Measurements from ENCODE around the gene HECTD1.
"Not testable (repeated sequence)": the region's sequence is repeated elsewhere in the genome, so short reads cannot be mapped to it uniquely, and the experiment has no call there.

HECTD1 gene

GRCh38 chr14:31194095-31194494 lies 13.5 kb downstream of the HECTD1 start:
- Mint-ChIP-seq H3K27ac (no peak overlapping the region), H3K36me3 (peaks cover 38% of the 10 kb centered on the region), H3K4me3 (no peak overlapping the region), H3K9me3 (no peaks in the 10 kb centered on the region), H3K4me1 (peaks cover 36% of the 10 kb centered on the region), H3K27me3 (no peaks in the 10 kb centered on the region)
- CTCF ChIA-PET, result no interaction called here
- DNase-seq, result no peak

DNA sequence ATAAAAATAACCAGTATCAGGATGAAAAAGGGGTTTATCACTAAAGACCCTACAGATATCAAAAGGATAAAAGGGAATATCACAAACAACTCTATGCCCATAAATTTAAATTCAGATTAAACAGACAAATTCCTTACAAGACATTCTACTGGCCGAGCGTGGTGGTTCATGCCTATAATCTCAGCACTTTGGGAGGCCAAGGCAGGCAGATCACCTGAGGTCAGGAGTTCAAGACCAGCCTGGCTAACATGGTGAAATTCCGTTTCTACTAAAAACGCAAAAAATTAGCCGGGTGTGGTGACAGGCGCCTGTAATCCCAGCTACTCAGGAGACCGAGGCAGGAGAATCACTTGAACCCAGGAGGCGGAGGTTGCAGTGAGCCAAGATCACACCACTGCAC lies 15.0 kb downstream of the HECTD1 start:
- peaks cover 34% of the 10 kb centered on the region for H3K4me1 Mint-ChIP-seq
- DNase-seq, H3K9me3 Mint-ChIP-seq, H3K27ac Mint-ChIP-seq, H3K4me3 Mint-ChIP-seq, H3K27me3 Mint-ChIP-seq, CTCF ChIA-PET: not testable (repeated sequence)
- H3K36me3 Mint-ChIP-seq, result peaks cover 35% of the 10 kb centered on the region

DNA sequence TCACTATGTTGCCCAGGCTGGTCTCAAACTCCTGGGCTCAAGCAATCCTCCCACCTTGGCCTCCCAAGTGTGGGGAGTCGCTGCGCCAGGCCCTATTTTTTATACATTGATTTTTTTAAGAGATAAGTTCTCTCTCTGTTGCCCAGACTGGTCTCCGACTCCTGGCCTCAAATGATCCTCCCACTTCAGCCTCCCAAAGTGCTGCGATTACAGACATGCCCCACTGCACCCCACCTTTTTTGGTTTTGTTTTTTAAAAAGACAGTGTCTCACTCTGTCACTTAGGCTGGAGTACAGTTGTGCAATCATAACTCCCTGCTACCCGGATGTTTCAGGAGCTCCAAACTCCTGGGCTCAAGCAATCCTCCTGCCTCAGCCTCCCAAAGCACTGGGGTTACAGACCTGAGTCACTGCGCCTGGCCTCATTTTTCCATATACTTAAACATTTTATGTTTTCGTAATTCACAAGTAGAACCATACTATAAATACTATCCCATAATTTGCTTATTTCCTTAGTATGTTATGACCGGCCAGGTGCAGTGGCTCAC lies 16.8 kb downstream of the HECTD1 start:
- Mint-ChIP-seq H3K4me3 (no peak overlapping the region), H3K27me3 (no peaks in the 10 kb centered on the region), H3K4me1 (peaks cover 21% of the 10 kb centered on the region), H3K27ac (peak overlapping the region; percentile 64), H3K9me3 (no peaks in the 10 kb centered on the region), H3K36me3 (peaks cover 30% of the 10 kb centered on the region)
- DNase-seq, result no peak
- CTCF ChIA-PET, result interaction anchor here (0.6 kb wide), 1 partner anchor 467 kb away, joined by 3 read pairs; no protein-coding TSS in a partner anchor

- Mint-ChIP-seq H3K27ac (no peak overlapping the region), H3K27me3 (no peaks in the 10 kb centered on the region), H3K4me1 (peaks cover 15% of the 10 kb centered on the region), H3K36me3 (peaks cover 31% of the 10 kb centered on the region), H3K9me3 (no peaks in the 10 kb centered on the region), H3K4me3 (no peak overlapping the region)
- no peak for DNase-seq
- CTCF ChIA-PET, result no interaction called here
Measured at GRCh38 chr14:31190219-31190603, 17.4 kb downstream of the HECTD1 start.

DNA sequence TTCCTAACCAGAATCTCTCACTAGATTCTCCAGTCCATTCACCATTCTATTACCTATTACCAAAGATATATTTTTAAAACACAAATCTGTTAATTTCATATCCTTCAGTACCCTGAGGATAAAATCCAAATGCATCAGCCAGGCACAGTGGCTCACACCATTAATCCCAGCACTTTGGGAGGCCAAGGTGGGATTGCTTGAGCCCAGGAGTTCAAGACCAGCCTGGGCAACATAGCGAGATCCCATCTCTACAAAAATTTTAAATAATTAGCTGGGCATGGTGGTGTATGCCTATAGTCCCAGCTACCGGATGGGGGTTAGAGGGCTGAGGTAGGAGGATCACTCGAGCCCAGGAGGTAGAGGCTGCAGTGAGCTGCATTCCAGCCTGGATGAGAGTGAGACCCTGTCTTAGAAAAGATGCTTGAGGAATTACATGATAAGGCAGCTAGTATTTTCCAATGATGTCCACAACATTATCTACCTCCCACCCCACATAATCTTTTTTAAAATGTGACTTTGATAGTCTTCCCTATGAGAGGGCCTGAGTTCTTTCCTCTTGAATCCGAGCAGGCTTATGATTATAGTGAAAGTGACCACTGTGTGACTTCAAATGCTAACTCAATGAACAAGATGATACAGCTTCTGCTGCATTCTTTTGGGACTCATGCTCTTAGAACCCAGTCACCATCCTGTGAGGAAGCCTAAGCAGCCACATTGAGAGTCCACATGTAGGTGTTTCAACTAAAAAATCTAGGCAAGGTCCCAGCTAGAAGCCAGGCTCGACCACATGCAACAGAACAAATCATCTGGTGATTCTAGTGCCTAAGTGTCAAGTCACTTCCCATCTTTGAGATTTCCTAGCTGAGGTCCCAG lies 18.0 kb downstream of the HECTD1 start:
- peaks cover 28% of the 10 kb centered on the region for H3K36me3 Mint-ChIP-seq
- no peaks in the 10 kb centered on the region for H3K27me3 Mint-ChIP-seq
- H3K4me1 Mint-ChIP-seq, result peaks cover 10% of the 10 kb centered on the region
- no peak for DNase-seq
- CTCF ChIA-PET, result no interaction called here
- H3K9me3 Mint-ChIP-seq, result no peaks in the 10 kb centered on the region
- no peak overlapping the region for H3K27ac Mint-ChIP-seq
- H3K4me3 Mint-ChIP-seq, result no peak overlapping the region

DNA sequence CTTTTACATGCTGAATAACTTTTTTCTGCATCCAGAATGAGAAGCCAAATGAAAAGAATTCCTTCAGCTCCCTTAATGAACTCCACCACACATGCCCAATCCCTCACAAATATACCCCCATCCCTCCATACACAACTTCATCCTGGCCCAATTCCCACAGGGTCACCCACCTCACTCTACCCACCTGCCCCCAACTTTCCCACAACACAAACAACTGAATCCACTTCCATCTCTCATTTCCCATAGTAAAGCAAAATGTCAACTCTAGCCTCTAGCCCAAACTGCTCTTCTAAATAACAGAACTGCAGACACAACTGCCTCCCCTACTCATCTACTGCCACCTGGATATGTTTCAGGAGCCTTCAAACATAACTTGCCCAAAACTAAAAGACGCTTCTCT lies 18.8 kb downstream of the HECTD1 start:
- Mint-ChIP-seq H3K36me3 (peaks cover 26% of the 10 kb centered on the region), H3K27me3 (no peaks in the 10 kb centered on the region), H3K4me3 (no peak overlapping the region), H3K27ac (no peak overlapping the region), H3K9me3 (no peaks in the 10 kb centered on the region), H3K4me1 (peaks cover 6% of the 10 kb centered on the region)
- no peak for DNase-seq
- CTCF ChIA-PET, result no interaction called here

GRCh38 chr14:31182016-31182415 lies 25.6 kb downstream of the HECTD1 start:
- DNase-seq, H3K9me3 Mint-ChIP-seq, H3K4me1 Mint-ChIP-seq, H3K4me3 Mint-ChIP-seq, H3K27ac Mint-ChIP-seq, CTCF ChIA-PET, H3K27me3 Mint-ChIP-seq: not testable (repeated sequence)
- H3K36me3 Mint-ChIP-seq, result peaks cover 15% of the 10 kb centered on the region

DNA sequence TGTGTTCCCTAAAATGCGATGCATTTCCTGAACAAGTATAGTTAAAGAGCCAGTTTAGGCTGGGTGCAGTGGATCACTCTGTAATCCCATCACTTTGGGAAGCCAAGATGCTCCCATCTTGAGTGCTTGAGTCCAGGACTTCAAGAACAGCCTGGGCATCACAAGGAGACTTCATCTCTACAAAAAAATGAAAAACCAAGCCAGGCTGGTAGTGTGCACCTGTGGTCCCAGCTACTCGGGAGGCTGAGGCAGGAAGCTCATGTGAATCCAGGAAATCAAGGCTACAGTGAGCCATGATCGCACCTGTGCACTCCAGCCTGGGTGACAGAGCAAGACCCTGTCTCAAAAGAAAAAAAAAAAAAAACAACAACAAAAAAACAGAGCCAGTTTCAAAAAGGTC lies 26.3 kb downstream of the HECTD1 start:
- Mint-ChIP-seq H3K27me3 (no peaks in the 10 kb centered on the region), H3K27ac (no peak overlapping the region), H3K4me3 (no peak overlapping the region), H3K9me3 (no peaks in the 10 kb centered on the region), H3K4me1 (no peaks in the 10 kb centered on the region), H3K36me3 (peaks cover 17% of the 10 kb centered on the region)
- no peak for DNase-seq
- CTCF ChIA-PET, result no interaction called here

DNA sequence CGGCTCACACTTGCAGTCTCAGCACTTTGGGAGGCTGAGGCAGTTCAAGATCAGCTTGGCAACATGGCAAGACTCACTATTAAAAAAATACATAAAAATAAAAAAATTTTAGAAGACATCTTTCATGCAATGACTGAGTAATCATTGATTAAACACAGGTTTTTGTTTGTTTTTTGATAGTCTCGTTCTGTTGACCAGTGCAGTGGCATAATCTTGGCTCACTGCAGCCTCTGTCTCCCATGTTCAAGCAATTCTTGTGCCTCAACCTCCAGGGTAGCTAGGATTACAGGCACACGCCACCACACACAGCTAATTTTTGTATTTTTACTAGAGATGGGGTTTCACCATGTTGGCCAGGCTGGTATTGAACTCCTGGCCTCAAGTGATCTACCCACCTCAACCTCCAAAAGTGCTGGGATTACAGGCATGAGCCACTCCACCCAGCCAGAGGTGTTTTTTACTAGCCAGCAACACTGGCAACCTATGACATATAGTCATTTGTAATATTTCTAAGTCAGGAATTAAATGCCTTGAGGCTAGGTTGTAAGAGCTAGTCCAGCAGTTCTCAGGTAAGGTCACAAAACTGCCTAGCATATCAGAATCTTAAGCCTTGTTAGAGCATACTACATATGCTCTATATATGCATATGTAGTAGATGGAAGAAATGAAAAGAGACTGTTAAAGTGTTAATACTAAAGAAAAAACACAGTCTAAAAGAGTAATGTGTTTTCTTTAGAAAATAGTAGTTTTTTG lies 27.1 kb downstream of the HECTD1 start:
- no peak overlapping the region for H3K27ac Mint-ChIP-seq
- no peaks in the 10 kb centered on the region for H3K9me3 Mint-ChIP-seq
- no peaks in the 10 kb centered on the region for H3K4me1 Mint-ChIP-seq
- DNase-seq, result no peak
- peaks cover 14% of the 10 kb centered on the region for H3K36me3 Mint-ChIP-seq
- H3K4me3 Mint-ChIP-seq, result no peak overlapping the region
- H3K27me3 Mint-ChIP-seq, result no peaks in the 10 kb centered on the region
- CTCF ChIA-PET, result interaction anchor here (0.8 kb wide), 1 partner anchor 26 kb away, joined by 3 read pairs; no protein-coding TSS in a partner anchor

DNA sequence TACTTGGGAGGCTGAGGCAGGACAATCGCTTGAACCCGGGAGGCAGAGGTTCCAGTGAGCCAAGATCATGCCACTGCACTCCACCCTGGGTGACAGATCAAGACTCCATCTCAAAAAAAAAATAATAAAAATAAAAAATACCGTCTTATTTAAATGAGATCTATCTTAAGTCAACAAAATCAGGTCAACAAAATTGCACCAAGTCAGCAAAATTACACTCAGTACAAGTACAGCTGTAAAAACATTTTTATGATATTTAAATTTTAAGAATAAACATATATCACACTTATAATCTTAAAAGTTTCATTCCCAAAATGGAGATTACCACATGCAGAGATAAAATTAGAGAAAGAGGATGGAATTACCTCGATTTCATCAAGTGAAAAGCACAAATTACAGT lies 33.2 kb downstream of the HECTD1 start:
- no peaks in the 10 kb centered on the region for H3K4me1 Mint-ChIP-seq
- H3K36me3 Mint-ChIP-seq, result peaks cover 41% of the 10 kb centered on the region
- CTCF ChIA-PET, result no interaction called here
- no peak overlapping the region for H3K27ac Mint-ChIP-seq
- no peaks in the 10 kb centered on the region for H3K27me3 Mint-ChIP-seq
- no peak overlapping the region for H3K4me3 Mint-ChIP-seq
- no peak for DNase-seq
- no peaks in the 10 kb centered on the region for H3K9me3 Mint-ChIP-seq

DNA sequence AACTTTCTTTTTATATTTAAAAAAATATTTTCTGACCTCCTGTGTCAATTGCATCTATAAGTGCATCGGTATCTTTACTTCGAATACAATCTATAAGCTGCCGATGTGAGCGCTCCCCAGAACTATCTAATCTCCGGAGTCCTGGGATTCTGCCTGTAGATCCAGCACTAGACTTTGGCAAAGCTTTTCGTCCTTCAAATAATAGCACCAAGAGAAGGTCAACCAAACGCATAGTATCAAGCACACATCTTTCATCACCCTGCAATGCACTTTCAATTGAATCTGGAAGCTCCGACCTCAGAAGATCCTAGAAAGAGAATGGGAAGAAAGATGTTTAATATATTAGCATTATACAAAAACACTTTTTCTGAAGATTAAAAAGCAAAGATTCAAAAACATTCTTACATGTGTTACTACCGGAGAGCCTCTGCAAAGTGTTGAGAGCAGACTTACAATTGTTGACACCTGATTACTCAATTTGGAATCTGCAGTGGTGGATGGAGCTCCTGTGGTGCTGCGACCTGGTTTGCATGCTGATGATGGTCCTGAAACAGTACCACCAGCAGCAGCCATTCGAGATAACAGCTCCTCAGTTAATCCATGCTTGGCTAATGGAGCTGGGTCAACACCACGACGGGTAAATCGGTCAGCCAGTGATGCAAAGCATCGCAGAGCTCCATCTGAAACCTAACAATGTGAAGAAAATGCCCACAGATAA lies 34.3 kb downstream of the HECTD1 start:
- Mint-ChIP-seq H3K4me3 (no peak overlapping the region), H3K9me3 (no peaks in the 10 kb centered on the region), H3K36me3 (peaks cover 41% of the 10 kb centered on the region), H3K4me1 (no peaks in the 10 kb centered on the region), H3K27me3 (no peaks in the 10 kb centered on the region), H3K27ac (no peak overlapping the region)
- CTCF ChIA-PET, result no interaction called here
- DNase-seq, result no peak

DNA sequence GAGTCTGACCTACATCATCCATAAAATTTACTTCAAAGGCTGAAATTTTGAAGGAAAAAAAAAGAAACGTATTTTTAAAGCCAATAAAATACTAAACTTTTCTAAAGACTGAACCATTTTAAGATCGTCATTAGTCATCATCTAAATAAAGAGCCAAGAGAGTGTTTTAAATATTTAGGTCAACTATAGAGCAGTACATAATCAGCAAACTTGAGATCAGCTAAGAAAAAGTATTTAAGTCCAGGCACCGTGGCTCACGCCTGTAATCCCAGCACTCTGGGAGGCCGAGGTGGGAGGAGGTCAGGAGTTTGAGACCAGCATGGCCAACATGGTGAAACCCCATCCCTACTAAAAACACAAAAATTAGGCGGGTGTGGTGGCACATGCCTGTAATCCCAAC lies 35.5 kb downstream of the HECTD1 start:
- peaks cover 45% of the 10 kb centered on the region for H3K36me3 Mint-ChIP-seq
- no peak overlapping the region for H3K27ac Mint-ChIP-seq
- no peaks in the 10 kb centered on the region for H3K27me3 Mint-ChIP-seq
- no peak for DNase-seq
- H3K9me3 Mint-ChIP-seq, result no peaks in the 10 kb centered on the region
- H3K4me3 Mint-ChIP-seq, result no peak overlapping the region
- H3K4me1 Mint-ChIP-seq, result no peaks in the 10 kb centered on the region
- CTCF ChIA-PET, result no interaction called here

- Mint-ChIP-seq H3K4me1 (no peaks in the 10 kb centered on the region), H3K9me3 (no peaks in the 10 kb centered on the region), H3K27ac (no peak overlapping the region), H3K36me3 (peaks cover 50% of the 10 kb centered on the region), H3K27me3 (no peaks in the 10 kb centered on the region), H3K4me3 (no peak overlapping the region)
- DNase-seq, result no peak
- CTCF ChIA-PET, result no interaction called here
Measured at GRCh38 chr14:31170411-31170810, 37.2 kb downstream of the HECTD1 start.

DNA sequence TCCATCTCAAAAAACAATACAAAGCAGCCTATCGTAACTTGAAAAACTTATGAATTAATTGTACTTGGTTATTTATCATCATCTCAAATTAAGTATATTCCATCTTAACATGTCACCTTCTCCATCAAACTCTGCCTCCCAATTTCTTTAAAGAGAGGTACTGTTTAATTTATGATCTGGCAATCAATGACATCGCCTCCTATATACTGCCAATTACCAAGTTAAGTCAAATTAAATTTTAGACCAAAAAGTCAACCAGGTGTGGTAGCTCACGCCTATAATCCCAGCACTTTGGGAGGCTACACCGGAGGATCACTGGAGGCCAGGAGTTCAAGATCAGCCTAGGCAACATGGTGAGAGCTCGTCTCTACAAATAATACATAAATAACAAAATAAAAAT lies 37.7 kb downstream of the HECTD1 start:
- Mint-ChIP-seq H3K9me3 (no peaks in the 10 kb centered on the region), H3K4me1 (no peaks in the 10 kb centered on the region), H3K27me3 (no peaks in the 10 kb centered on the region), H3K4me3 (no peak overlapping the region), H3K36me3 (peaks cover 54% of the 10 kb centered on the region), H3K27ac (no peak overlapping the region)
- DNase-seq, result no peak
- CTCF ChIA-PET, result no interaction called here

Data from activated naive CD4-positive, alpha-beta T cell treated with anti-CD3 and anti-CD28 coated beads, Interleukin-2, amount 10 ng/mL, durations not matched to agents 7 days and 5 days (primary cell).